Left forelimb (tissue), 1 donor: ENCODE measurements around the gene SLC22A5.
"Not testable (repeated sequence)": the region's sequence is repeated elsewhere in the genome, so short reads cannot be mapped to it uniquely, and the experiment has no call there.

Source experiments
- DNase-seq: peaks from one replicate; pipeline ENCODE4 v3.0.0-alpha.2; 2018; ENCODE audit warnings: low spot score

SLC22A5 gene

DNA sequence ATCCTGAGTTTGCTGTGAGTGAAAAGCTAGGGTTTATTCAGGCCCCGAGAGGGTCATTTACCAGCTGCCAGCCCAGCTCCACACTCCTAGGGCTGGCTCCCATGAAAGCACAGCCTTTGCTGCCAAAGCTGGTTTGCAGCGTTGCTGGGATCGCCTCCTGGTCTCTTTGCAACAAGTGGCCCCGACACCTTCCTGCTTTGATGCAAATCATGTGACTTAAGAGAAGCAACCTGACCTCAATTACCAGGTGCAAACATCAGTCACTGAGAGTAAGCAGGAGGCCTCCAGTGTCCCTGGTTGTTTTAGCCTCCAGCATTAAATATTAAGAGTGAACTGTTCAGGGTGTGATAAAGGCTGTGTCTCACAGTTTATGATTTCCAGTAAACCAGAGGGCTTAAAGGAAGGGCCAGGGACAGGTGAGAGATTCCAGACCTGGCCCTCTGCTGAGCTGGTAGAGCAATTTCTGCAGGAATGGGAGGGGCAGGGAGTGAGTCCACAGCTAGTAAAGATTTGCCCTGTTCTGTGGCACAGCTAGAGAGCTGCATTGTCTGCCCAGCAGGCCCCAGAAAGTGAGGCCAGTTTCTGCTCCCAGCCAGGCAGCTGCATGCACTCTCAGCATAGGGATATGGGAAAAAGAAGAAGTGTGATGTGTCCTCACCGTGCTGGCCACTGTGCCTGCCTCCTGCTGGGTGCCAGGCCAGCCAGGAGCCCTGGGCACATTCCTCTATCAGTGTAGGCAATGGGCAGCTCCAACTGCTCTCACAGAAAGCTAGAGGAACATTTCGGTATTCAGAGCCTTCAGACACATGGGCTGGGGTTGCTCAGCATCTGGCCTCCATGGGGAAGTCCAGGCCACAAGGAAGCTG is 58.0 kb downstream of the SLC22A5 start:
- no peak for DNase-seq

DNA sequence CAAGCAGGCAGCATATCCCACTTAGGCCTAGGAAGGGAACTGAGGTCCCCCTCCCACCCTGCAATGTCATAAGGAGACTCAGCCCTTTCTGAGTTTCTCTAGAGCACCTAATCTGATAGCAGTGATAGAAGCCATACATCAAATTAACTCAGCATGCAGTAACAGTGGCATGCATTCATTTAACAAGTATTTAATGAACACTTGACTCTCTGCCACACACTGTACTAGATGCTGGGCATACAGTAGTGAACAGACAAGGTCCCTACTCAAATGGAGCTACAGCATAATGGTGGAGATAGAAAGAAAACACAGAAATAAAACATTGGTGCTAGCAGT is 58.6 kb downstream of the SLC22A5 start:
- no peak for DNase-seq

DNA sequence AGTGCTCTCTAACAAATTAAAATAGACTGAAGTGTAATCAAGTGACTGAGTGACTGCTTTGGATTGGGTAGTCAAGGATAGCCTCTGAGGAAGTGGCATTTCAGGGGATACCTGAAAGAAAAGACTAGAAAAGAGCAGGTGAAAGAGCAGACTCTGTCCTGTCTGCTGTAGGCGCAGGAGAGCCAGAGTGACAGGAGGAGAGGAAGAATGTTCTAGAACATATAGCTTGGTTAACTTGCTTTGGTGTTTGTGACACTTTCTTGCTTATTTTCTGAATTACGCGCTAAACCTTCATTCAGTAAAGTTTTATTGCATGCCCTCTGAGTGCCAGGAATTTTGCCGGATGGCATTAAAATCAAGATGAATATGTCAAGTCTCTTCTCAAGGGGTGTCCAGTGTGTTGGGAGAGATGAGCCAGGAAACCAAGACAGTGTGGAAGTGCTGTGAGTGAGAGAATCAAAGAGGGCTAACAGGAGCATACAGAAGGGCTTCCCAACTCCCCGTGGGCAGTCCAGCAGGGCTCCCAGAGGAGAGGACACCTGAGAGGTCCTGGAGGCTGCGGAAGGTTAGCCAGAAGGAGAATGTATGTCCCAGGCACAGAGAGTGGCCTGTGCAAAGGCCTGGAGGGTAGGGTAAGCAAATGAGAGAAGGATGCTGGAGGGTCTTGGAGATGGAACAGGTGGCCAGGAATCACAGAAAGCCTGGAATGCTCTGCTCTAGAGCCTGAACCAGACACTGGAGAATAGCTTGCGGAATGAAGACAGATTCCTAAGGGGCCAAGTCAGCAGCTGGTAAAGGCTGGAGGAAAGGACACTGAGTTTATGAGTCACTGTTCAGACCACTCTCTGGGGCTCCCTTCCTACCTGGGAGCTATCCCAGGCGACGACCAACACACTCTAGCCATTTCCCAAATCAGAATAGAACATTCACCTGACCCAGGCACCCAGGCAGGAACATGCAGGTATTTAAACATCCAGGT is 59.3 kb downstream of the SLC22A5 start:
- DNase-seq: no peak

- no peak for DNase-seq
These were observed 60.2 kb downstream of the SLC22A5 start for GRCh38 chr5:132429463-132430440.

GRCh38 chr5:132430746-132431145 is 61.2 kb downstream of the SLC22A5 start:
- no peak for DNase-seq

DNA sequence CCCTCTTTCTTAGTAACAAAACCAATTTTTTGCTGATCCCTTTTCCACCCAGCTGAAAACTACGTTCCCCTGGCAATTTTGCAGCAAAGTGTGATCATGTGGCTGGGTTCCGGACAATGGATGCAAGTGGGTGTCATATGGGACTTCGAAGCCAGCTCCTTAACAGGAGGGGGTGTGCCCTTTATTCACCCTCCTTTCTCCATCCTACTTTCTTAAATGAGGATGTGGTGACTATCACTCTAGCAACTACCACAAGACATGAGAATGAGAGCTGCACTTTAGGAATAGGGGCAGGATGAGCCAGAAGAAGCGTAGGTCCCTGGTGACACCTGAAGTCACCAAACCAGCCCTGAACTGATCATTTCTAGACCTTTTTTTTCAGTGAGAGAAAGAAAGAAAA is 62.1 kb downstream of the SLC22A5 start:
- DNase-seq: no peak

DNA sequence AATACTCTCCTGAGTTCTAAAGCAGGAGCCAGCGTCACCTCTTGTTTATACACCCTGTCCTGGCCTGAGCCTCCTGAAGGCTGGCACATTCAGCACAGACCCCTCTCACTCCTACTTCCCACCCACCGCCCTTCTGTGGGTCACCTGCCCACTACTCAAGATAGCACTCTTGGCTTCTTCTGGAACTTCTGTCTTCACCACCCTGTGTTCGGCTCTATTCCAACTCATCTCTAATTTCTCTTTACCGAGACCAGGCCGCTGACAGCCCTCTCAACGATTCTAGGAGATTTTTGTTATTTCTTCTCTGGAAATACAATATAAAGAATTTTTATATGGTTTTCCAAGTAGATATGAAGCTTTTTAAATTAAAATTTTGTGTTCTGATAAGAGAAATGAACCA is 63.6 kb downstream of the SLC22A5 start:
- no peak for DNase-seq

DNA sequence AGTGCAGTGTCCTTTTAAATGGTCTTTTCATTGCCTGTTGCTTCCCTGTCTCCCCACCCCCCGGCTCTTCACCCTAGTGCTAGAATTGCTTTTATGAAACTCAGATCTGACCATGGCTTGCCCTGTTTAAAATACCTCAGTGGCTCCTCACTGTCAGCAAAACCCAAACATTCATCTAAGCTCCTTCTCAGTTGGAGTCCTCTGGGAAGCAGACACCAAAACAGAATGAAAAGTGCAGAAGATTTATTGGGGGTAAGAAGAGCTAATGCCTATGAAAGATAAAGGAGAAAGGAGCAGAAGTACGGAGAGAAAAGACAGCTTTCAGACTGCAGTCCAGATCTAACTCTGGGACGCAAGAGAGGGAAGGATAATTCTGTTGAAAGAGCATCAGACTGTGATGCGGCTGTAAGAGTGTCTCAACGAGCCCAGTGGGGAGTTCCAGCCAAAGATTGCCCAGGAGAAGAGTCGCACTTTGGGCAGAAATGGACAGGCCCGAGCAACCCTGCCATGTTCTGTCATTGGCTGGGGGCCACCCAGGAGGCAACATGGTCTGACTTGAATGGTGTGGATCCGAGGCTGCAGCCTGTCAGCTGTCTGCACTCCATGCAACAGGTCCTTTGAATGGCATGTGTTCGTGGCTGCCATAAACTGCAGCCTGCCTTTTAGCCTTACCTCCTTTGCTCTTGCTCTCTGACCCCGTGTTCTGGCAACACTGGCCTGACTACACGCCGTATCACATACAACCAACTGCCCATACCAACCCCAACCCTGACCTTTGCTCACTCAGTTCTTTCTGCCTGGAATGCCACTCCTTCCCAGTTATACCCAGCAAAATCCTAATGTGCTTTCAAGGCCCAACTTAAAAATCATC is 65.1 kb downstream of the SLC22A5 start:
- DNase-seq: no peak

- DNase-seq: no peak
These were observed 65.9 kb downstream of the SLC22A5 start for GRCh38 chr5:132435447-132435846.

DNA sequence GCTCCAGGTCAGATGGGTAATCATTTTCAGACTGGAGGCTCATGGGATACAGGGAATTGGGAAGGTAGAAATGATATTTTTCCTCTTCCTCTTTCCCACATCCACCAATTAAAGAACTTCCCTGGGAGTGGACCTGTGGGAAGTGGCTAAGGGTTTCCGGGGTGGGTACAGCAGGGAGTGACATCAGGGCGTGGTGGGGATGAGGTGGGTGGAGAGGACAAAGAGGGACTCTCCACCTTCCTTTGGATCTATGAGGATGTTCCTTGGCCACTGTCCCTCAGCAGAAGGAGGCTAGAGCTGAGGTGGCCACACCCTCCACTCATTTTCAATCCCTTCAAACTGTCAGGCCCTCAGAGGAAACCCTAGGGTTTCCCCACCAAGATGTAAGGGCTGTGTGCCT is 66.4 kb downstream of the SLC22A5 start:
- DNase-seq: no peak

- DNase-seq: no peak
These were observed 67.4 kb downstream of the SLC22A5 start for GRCh38 chr5:132436936-132437335.

- DNase-seq: peak; percentile 81
These were observed 68.2 kb downstream of the SLC22A5 start for GRCh38 chr5:132437604-132438266.

- DNase-seq: not testable (repeated sequence)
These were observed 68.7 kb downstream of the SLC22A5 start for GRCh38 chr5:132438267-132438645.

DNA sequence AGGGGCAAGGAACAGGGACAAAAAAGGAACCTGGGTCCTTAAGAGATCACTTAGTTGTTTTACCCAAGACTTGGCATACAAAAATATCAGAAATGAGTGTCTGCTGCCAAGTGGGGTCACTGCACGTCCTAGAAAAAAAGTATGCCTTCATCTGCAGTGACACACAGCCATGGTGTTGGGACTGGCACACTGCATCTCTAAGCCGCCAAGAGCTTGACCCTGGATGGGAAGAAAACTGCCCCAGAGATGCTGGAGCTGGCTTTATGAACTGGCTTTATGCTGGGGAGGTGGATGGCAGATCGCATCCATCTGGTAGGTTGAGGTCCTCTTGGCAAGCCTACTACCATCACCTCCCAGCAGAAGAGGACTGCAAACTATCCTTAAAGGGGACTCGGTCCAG is 69.4 kb downstream of the SLC22A5 start:
- DNase-seq: no peak

GRCh38 chr5:132439521-132440089 is 70.1 kb downstream of the SLC22A5 start:
- peak; percentile 83 for DNase-seq

GRCh38 chr5:132444061-132444460 is 74.6 kb downstream of the SLC22A5 start:
- DNase-seq: no peak
